GM12864 (cell line): Measurements from ENCODE around the gene ATP4B.

Source experiments
- DNase-seq: peaks from one replicate; pipeline ENCODE4 v3.0.0-alpha.2; 2011; ENCODE audit warnings: low read depth
- H3K4me3 ChIP-seq: 2 replicates; pipeline ENCODE4 v1.5.1; 2011; ENCODE audit warnings: mild to moderate bottlenecking, low read depth, low read length, control low read depth
- CTCF ChIP-seq: IDR thresholded peaks from 2 replicates; pipeline ENCODE4 v1.5.1; 2011; ENCODE audit warnings: low read depth, mild to moderate bottlenecking, moderate library complexity, low read length, control low read depth, inconsistent platforms; ENCODE audit errors: missing control alignments

ATP4B gene

GRCh38 chr13:113663934-113664333 lies 5.9 kb upstream of the ATP4B start:
- H3K4me3 ChIP-seq: no peak overlapping the region
- no peak for DNase-seq
- no peak for TF ChIP-seq CTCF

- no peak for TF ChIP-seq CTCF
- no peak overlapping the region for H3K4me3 ChIP-seq
- DNase-seq: no peak
Measured at GRCh38 chr13:113661509-113661908, 3.5 kb upstream of the ATP4B start.

GRCh38 chr13:113660066-113660465 lies 2.1 kb upstream of the ATP4B start:
- TF ChIP-seq CTCF: no peak
- DNase-seq: no peak
- H3K4me3 ChIP-seq: no peak overlapping the region

GRCh38 chr13:113659337-113659736 lies 1.3 kb upstream of the ATP4B start:
- TF ChIP-seq CTCF: no peak
- no peak for DNase-seq
- no peak overlapping the region for H3K4me3 ChIP-seq

GRCh38 chr13:113658836-113659235 lies 838 bp upstream of the ATP4B start:
- no peak for DNase-seq
- no peak overlapping the region for H3K4me3 ChIP-seq
- TF ChIP-seq CTCF: no peak

GRCh38 chr13:113656831-113657671 lies 947 bp downstream of the ATP4B start:
- no peak overlapping the region for H3K4me3 ChIP-seq
- DNase-seq: no peak
- no peak for TF ChIP-seq CTCF
